Measurements from ENCODE around the gene GIMD1. TPM values are rescaled to one million over a fixed set of nuclear protein-coding genes. Genes with fewer than 3 reads are reported as not detected.

Gene GIMD1
- total RNA-seq, 6 experiments from 2014 or later: not detected

DNA sequence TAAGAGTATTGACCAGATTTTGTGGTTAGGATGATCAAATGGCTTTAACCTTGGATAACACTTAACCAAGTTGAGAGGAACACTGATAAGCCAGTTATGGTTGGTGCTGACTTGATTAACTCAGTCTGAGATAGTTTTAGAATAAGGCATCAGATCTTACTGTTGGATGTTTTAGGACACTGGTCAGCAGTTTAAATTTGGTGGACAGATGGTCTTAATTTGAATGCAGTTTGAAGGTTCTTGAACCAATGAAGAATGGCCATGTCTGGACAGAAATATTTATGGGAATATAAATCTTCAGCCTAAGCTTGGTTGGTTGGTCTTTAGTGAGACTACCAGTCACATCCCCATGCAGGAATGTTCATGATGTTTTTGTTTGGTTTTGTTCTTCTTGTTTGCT lies 2.6 kb upstream of the GIMD1 start:
- H3K36me3 Mint-ChIP-seq (ENCODE audit: low read depth): no peaks in the 10 kb centered on the region
- H3K4me1 Mint-ChIP-seq (ENCODE audit: low read depth): peaks cover 36% of the 10 kb centered on the region
- no peaks in the 10 kb centered on the region for H3K9me3 Mint-ChIP-seq
- no peaks in the 10 kb centered on the region for H3K27me3 Mint-ChIP-seq (ENCODE audit: insufficient read depth)
- DNase-seq: no peak
- TF ChIP-seq, protein P1, sequence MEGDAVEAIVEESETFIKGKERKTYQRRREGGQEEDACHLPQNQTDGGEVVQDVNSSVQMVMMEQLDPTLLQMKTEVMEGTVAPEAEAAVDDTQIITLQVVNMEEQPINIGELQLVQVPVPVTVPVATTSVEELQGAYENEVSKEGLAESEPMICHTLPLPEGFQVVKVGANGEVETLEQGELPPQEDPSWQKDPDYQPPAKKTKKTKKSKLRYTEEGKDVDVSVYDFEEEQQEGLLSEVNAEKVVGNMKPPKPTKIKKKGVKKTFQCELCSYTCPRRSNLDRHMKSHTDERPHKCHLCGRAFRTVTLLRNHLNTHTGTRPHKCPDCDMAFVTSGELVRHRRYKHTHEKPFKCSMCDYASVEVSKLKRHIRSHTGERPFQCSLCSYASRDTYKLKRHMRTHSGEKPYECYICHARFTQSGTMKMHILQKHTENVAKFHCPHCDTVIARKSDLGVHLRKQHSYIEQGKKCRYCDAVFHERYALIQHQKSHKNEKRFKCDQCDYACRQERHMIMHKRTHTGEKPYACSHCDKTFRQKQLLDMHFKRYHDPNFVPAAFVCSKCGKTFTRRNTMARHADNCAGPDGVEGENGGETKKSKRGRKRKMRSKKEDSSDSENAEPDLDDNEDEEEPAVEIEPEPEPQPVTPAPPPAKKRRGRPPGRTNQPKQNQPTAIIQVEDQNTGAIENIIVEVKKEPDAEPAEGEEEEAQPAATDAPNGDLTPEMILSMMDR (IDR thresholded peaks at IDR 0.05): no peak
- no peak overlapping the region for H3K4me3 Mint-ChIP-seq
- no peak overlapping the region for H3K27ac Mint-ChIP-seq

GRCh38 chr4:106370214-106370613 lies 1.6 kb upstream of the GIMD1 start:
- DNase-seq: no peak
- Mint-ChIP-seq H3K4me3 (no peak overlapping the region; the same call in 1 of the 2 replicates), H3K4me1 (ENCODE audit: low read depth) (peaks cover 45% of the 10 kb centered on the region), H3K36me3 (ENCODE audit: low read depth) (no peaks in the 10 kb centered on the region), H3K27me3 (ENCODE audit: insufficient read depth) (no peaks in the 10 kb centered on the region), H3K9me3 (no peaks in the 10 kb centered on the region), H3K27ac (peak overlapping the region; percentile 43)
- TF ChIP-seq, protein P1 (IDR thresholded peaks at IDR 0.05): no peak

- no peaks in the 10 kb centered on the region for H3K36me3 Mint-ChIP-seq (ENCODE audit: low read depth)
- TF ChIP-seq, protein P1 (IDR thresholded peaks at IDR 0.05): peak; percentile 87
- H3K27ac Mint-ChIP-seq: peak overlapping the region; percentile 38; the same call in 1 of the 2 replicates
- peak; percentile 69 for DNase-seq
- H3K9me3 Mint-ChIP-seq: no peaks in the 10 kb centered on the region
- no peaks in the 10 kb centered on the region for H3K27me3 Mint-ChIP-seq (ENCODE audit: insufficient read depth)
- H3K4me3 Mint-ChIP-seq: peak overlapping the region; percentile 59
- H3K4me1 Mint-ChIP-seq (ENCODE audit: low read depth): peaks cover 52% of the 10 kb centered on the region
Measured at GRCh38 chr4:106369456-106370060, 980 bp upstream of the GIMD1 start.

DNA sequence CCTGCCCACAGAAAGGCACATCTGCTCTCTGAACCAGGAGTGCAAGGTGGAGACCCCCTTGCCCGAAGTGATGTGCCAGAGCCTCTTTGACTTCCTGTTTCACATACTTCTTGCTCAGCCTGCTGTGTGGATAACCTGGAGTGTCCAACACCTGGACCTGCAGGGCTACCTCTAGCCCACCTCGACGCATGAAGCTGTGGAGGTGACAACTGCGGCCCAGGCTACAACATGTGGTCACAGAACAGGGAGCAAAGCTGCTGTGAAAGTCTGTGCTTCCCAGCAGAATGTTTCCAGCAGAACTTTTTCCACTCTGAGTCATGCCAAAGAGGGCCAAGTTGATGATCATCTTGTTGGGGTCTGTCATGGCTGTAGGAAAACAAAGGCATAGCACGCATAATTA lies 1.5 kb downstream of the GIMD1 start:
- no peak for DNase-seq
- Mint-ChIP-seq H3K4me3 (no peak overlapping the region), H3K27ac (no peak overlapping the region), H3K36me3 (ENCODE audit: low read depth) (no peaks in the 10 kb centered on the region), H3K27me3 (ENCODE audit: insufficient read depth) (no peaks in the 10 kb centered on the region), H3K9me3 (no peaks in the 10 kb centered on the region), H3K4me1 (ENCODE audit: low read depth) (peaks cover 69% of the 10 kb centered on the region)
- TF ChIP-seq, protein P1 (IDR thresholded peaks at IDR 0.05): no peak

GRCh38 chr4:106366026-106366425 lies 2.6 kb downstream of the GIMD1 start:
- Mint-ChIP-seq H3K4me1 (ENCODE audit: low read depth) (peaks cover 72% of the 10 kb centered on the region), H3K4me3 (peak overlapping the region; percentile 58), H3K27me3 (ENCODE audit: insufficient read depth) (no peaks in the 10 kb centered on the region), H3K27ac (peak overlapping the region; percentile 87), H3K9me3 (no peaks in the 10 kb centered on the region), H3K36me3 (ENCODE audit: low read depth) (no peaks in the 10 kb centered on the region)
- TF ChIP-seq, protein P1 (IDR thresholded peaks at IDR 0.05): no peak
- DNase-seq: peak; percentile 25
